ENCODE data around the gene NUP50. TPM values are rescaled to one million over a fixed set of nuclear protein-coding genes. Genes with fewer than 3 reads are reported as not detected.

The NUP50 gene
- polyA plus RNA-seq, 1 donor (not counting 4 experiments of a cell fraction or from before 2014, with no cell fraction given): 28.1 TPM

GRCh38 chr22:45136594-45136993, 27.1 kb upstream of the NUP50 start:
- DNase-seq (ENCODE audit: low read depth, low spot score) (no peak), FAIRE-seq (no peak)
- Histone ChIP-seq H3K27me3 (ENCODE audit: control insufficient read depth, extremely low read depth, insufficient read depth, low read length) (no peaks in the 10 kb centered on the region), H4K20me1 (ENCODE audit: control insufficient read depth, extremely low read depth, insufficient read depth, low read length) (no peaks in the 10 kb centered on the region), H3K4me1 (ENCODE audit: control insufficient read depth, extremely low read depth, insufficient read depth, low read length) (no peaks in the 10 kb centered on the region), H3K36me3 (ENCODE audit: control insufficient read depth in 2 of 2, extremely low read depth in 1 of 2, insufficient read depth in 2 of 2, low read length in 2 of 2) (peaks cover 16% of the 10 kb centered on the region in 2 experiments), H3K4me3 (ENCODE audit: control insufficient read depth in 2 of 3, extremely low read depth in 1 of 3, insufficient read depth in 2 of 3, low read depth in 1 of 3, low read length in 3 of 3) (no peak overlapping the region), H3K9me3 (ENCODE audit: control insufficient read depth, low read depth, low read length) (no peaks in the 10 kb centered on the region), H3K9ac (ENCODE audit: control insufficient read depth, extremely low read depth, insufficient read depth, low read length) (no peak overlapping the region), H3K4me2 (ENCODE audit: control insufficient read depth, extremely low read depth, insufficient read depth, low read depth, low read length) (no peak overlapping the region), H3K9me1 (ENCODE audit: control insufficient read depth, extremely low read depth, insufficient read depth, low read length) (no peaks in the 10 kb centered on the region), H2AFZ (ENCODE audit: control insufficient read depth, low read length) (no peak overlapping the region), H3K79me2 (ENCODE audit: control insufficient read depth, insufficient read depth, low read length) (no peaks in the 10 kb centered on the region), H3K27ac (ENCODE audit: control insufficient read depth, insufficient read depth, low read length) (no peak overlapping the region)
- dilution Hi-C loops (cut with MboI; ENCODE audit: extremely low pct_ligation_motif_present, low sequenced_read_pairs): no loop called here
- TF ChIP-seq CTCF (optimal IDR thresholded peaks at IDR 0.05 in 1 of 3, IDR thresholded peaks at IDR 0.05 in 1 of 3, conservative IDR thresholded peaks at IDR 0.05 in 1 of 3; ENCODE audit: extremely low read depth in 1 of 3, insufficient read depth in 2 of 3, low read length in 3 of 3): no peak
- TF ChIP-seq EZH2 (IDR thresholded peaks at IDR 0.05; ENCODE audit: low read length): no peak

- Histone ChIP-seq H3K4me2 (ENCODE audit: control insufficient read depth, extremely low read depth, insufficient read depth, low read depth, low read length) (no peak overlapping the region), H3K36me3 (ENCODE audit: control insufficient read depth in 2 of 2, extremely low read depth in 1 of 2, insufficient read depth in 2 of 2, low read length in 2 of 2) (peaks cover 3 to 5% of the 10 kb centered on the region in 2 experiments), H3K9me1 (ENCODE audit: control insufficient read depth, extremely low read depth, insufficient read depth, low read length) (no peaks in the 10 kb centered on the region), H3K9me3 (ENCODE audit: control insufficient read depth, low read depth, low read length) (no peaks in the 10 kb centered on the region), H4K20me1 (ENCODE audit: control insufficient read depth, extremely low read depth, insufficient read depth, low read length) (peaks cover 3% of the 10 kb centered on the region), H2AFZ (ENCODE audit: control insufficient read depth, low read length) (no peak overlapping the region), H3K27ac (ENCODE audit: control insufficient read depth, insufficient read depth, low read length) (no peak overlapping the region), H3K4me3 (ENCODE audit: control insufficient read depth in 2 of 3, extremely low read depth in 1 of 3, insufficient read depth in 2 of 3, low read depth in 1 of 3, low read length in 3 of 3) (no peak overlapping the region), H3K4me1 (ENCODE audit: control insufficient read depth, extremely low read depth, insufficient read depth, low read length) (no peaks in the 10 kb centered on the region), H3K79me2 (ENCODE audit: control insufficient read depth, insufficient read depth, low read length) (peaks cover 2% of the 10 kb centered on the region), H3K9ac (ENCODE audit: control insufficient read depth, extremely low read depth, insufficient read depth, low read length) (no peak overlapping the region), H3K27me3 (ENCODE audit: control insufficient read depth, extremely low read depth, insufficient read depth, low read length) (no peaks in the 10 kb centered on the region)
- TF ChIP-seq EZH2 (IDR thresholded peaks at IDR 0.05; ENCODE audit: low read length) (no peak), CTCF (optimal IDR thresholded peaks at IDR 0.05 in 1 of 3, IDR thresholded peaks at IDR 0.05 in 1 of 3, conservative IDR thresholded peaks at IDR 0.05 in 1 of 3; ENCODE audit: extremely low read depth in 1 of 3, insufficient read depth in 2 of 3, low read length in 3 of 3) (no peak)
- FAIRE-seq (no peak), DNase-seq (ENCODE audit: low read depth, low spot score) (no peak)
- dilution Hi-C loops (cut with MboI; ENCODE audit: extremely low pct_ligation_motif_present, low sequenced_read_pairs): no loop called here
Measured at GRCh38 chr22:45139693-45140092, 24.0 kb upstream of the NUP50 start.
